ENCODE measurements around the gene CCDC192. TPM values are rescaled to one million over a fixed set of nuclear protein-coding genes. Genes with fewer than 3 reads are reported as not detected.

CCDC192 gene
- total RNA-seq, 2 donors from 2014 or later: not detected

DNA sequence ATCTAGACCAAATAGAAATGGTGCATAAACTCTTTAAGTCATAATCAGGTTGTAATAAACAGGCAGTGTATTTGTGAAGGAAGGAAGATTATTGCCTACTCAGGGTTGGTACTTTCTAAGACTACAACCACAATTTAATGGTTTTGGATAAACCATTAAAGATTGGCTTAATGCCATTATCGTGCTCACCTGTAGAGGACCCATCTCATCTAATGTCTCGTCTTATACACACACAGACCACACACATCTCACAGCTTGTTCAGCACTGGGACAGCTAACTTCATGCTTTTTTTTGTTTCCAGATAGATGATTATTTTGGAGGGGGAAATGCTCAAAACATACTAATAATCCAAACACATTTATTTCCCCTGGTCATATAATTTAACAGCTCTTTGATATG, 204.7 kb downstream of the CCDC192 start:
- H3K4me3 ChIP-seq: no peak overlapping the region
- DNase-seq: no peak
- H3K4me1 ChIP-seq: peaks cover 12% of the 10 kb centered on the region
- no peaks in the 10 kb centered on the region for H3K36me3 ChIP-seq (replicated peaks in 1 of 2; ENCODE audit: insufficient read depth in 1 of 2, low read depth in 2 of 2)
- no peak for ATAC-seq
- 81 to 85% methylated on average over 2 of the region's 2 CpGs for WGBS, 2 donors
- no peaks in the 10 kb centered on the region for H3K27me3 ChIP-seq
- intact Hi-C loops (cut with DNase I): no loop called here
- no peak overlapping the region for H3K27ac ChIP-seq
- H3K9me3 ChIP-seq: no peaks in the 10 kb centered on the region
- TF ChIP-seq, protein P1, sequence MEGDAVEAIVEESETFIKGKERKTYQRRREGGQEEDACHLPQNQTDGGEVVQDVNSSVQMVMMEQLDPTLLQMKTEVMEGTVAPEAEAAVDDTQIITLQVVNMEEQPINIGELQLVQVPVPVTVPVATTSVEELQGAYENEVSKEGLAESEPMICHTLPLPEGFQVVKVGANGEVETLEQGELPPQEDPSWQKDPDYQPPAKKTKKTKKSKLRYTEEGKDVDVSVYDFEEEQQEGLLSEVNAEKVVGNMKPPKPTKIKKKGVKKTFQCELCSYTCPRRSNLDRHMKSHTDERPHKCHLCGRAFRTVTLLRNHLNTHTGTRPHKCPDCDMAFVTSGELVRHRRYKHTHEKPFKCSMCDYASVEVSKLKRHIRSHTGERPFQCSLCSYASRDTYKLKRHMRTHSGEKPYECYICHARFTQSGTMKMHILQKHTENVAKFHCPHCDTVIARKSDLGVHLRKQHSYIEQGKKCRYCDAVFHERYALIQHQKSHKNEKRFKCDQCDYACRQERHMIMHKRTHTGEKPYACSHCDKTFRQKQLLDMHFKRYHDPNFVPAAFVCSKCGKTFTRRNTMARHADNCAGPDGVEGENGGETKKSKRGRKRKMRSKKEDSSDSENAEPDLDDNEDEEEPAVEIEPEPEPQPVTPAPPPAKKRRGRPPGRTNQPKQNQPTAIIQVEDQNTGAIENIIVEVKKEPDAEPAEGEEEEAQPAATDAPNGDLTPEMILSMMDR (IDR thresholded peaks at IDR 0.05): no peak
- no peak for TF ChIP-seq POLR2A (IDR thresholded peaks at IDR 0.05)

DNA sequence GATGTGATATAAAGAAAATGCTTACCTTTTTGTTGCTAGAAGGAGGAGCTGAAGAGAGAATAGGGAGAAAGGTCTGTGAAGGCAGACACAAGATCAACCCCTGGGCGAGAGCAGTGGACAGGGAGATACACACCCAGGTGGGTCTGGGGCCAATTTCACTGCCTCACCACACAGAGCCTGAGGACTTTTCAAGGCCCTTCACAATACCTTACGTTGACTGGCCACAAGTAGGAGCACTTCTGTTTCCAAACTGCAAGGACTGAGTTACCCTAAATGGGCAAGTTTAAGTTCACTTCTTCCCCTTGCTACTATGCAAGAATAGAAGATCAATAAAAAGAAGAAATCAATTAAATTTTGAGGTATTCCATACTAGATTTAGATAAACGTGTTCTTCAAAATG, 205.9 kb downstream of the CCDC192 start:
- 18 to 30% methylated on average over 3 of the region's 3 CpGs for WGBS, 2 donors
- Histone ChIP-seq H3K4me1 (peaks cover 12% of the 10 kb centered on the region), H3K27me3 (no peaks in the 10 kb centered on the region), H3K36me3 (replicated peaks in 1 of 2; ENCODE audit: insufficient read depth in 1 of 2, low read depth in 2 of 2) (no peaks in the 10 kb centered on the region), H3K9me3 (no peaks in the 10 kb centered on the region), H3K27ac (no peak overlapping the region), H3K4me3 (no peak overlapping the region)
- intact Hi-C loops (cut with DNase I): no loop called here
- TF ChIP-seq, protein P1 (IDR thresholded peaks at IDR 0.05): peak; percentile 29 to 59 (median 52)
- no peak for TF ChIP-seq POLR2A (IDR thresholded peaks at IDR 0.05)
- ATAC-seq (peak; percentile 74), DNase-seq (peak; percentile 37 to 57 (median 50))

DNA sequence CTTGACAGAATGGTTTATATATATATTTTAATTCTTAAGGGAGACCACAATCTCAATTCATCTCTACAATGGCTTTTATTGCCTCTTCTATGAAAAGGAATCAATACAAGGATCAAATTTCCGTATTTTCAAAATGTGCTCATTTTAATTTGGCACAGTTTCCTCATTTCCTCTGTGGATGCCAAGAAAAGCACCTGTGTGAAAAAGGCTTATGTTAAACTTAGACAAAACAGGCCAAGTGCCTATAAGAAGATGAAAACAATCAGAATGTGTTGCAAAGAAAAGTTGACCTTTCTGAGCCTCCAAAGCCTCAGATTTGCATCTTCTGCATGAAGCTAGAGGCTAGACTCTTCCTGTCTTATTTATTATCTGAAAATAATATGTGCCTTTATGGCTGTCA, 206.6 kb downstream of the CCDC192 start:
- WGBS, 2 donors: 7 to 18% methylated on average over 1 of the region's 1 CpG
- H3K4me1 ChIP-seq: peaks cover 12% of the 10 kb centered on the region
- TF ChIP-seq POLR2A (IDR thresholded peaks at IDR 0.05): no peak
- TF ChIP-seq, protein P1 (IDR thresholded peaks at IDR 0.05): no peak
- DNase-seq (no peak), ATAC-seq (no peak)
- H3K4me3 ChIP-seq: no peak overlapping the region
- intact Hi-C loops (cut with DNase I): no loop called here
- no peaks in the 10 kb centered on the region for H3K27me3 ChIP-seq
- H3K27ac ChIP-seq: no peak overlapping the region
- no peaks in the 10 kb centered on the region for H3K36me3 ChIP-seq (replicated peaks in 1 of 2; ENCODE audit: insufficient read depth in 1 of 2, low read depth in 2 of 2)
- H3K9me3 ChIP-seq: no peaks in the 10 kb centered on the region

DNA sequence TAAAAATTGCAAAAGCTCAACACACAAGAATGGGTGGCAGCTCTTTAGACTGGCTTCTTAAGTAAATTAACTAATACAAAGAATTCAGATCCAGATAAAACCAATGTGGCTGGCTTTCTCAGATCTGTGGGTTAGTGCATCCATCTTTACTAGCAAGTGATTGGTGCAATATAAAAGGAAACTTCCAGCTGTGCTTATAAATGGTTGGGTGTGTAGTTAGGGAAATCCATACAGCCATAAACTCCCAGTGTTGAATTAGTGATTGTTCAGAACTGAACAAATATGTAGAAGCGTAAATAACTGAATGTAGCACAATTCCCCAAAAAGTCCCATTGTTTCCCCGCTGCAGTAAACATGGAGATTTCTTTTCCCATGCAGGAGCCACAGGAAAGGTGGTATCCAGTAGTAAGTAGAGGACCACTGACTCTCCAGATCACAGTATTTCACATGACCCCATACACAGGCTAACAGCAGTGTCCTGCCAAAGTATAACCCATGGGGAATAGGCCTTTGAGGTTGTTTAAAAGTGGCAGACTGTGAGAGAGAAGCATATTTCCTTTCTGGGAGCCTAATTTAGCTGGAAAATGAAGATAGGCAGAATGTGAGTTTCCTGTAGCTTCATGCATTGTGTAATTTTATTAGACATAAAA, 207.2 kb downstream of the CCDC192 start:
- Histone ChIP-seq H3K4me3 (no peak overlapping the region), H3K27ac (no peak overlapping the region), H3K9me3 (no peaks in the 10 kb centered on the region), H3K27me3 (no peaks in the 10 kb centered on the region), H3K36me3 (replicated peaks in 1 of 2; ENCODE audit: insufficient read depth in 1 of 2, low read depth in 2 of 2) (no peaks in the 10 kb centered on the region), H3K4me1 (peaks cover 12% of the 10 kb centered on the region)
- ATAC-seq: no peak
- intact Hi-C loops (cut with DNase I): no loop called here
- no peak for DNase-seq
- no peak for TF ChIP-seq POLR2A (IDR thresholded peaks at IDR 0.05)
- TF ChIP-seq, protein P1 (IDR thresholded peaks at IDR 0.05): no peak
- WGBS, 2 donors: 92 to 96% methylated on average over 2 of the region's 2 CpGs

DNA sequence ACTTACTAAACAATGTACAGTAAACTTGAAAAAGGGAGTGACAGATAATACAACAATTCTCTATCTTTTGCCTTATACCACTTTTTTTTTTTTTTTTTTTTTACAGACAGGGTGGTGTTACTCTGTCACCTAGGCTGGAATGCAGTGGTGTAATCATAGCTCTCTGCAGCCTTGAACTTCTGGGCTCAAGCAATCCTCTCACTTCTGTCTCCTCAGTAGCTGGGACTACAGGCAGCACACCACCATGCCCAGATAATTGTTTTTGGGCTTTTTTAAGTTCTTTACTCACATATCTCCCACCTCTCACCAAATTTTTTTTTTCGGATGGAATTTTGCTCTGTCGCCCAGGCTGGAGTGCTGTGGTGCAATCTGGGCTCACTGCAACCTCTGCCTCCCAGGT, 208.4 kb downstream of the CCDC192 start:
- Histone ChIP-seq H3K27me3 (no peaks in the 10 kb centered on the region), H3K4me3 (no peak overlapping the region), H3K4me1 (peaks cover 13% of the 10 kb centered on the region), H3K36me3 (replicated peaks in 1 of 2; ENCODE audit: insufficient read depth in 1 of 2, low read depth in 2 of 2) (no peaks in the 10 kb centered on the region), H3K9me3 (no peaks in the 10 kb centered on the region), H3K27ac (no peak overlapping the region)
- DNase-seq: no peak
- WGBS, 2 donors: 89 to 100% methylated on average over 2 of the region's 2 CpGs
- ATAC-seq: no peak
- TF ChIP-seq, protein P1 (IDR thresholded peaks at IDR 0.05): no peak
- no peak for TF ChIP-seq POLR2A (IDR thresholded peaks at IDR 0.05)
- intact Hi-C loops (cut with DNase I): no loop called here
